T-helper 1 cell treated with Interleukin-12 subunit alpha and Interleukin-12 subunit beta and Interleukin-4 antibody, amounts not matched to agents 30 μg/mL and 1 μg/mL, for 36 hours (primary cell): ENCODE data around the gene RWDD2A.
"Not testable (repeated sequence)": the region's sequence is repeated elsewhere in the genome, so short reads cannot be mapped to it uniquely, and the experiment has no call there.

Source experiments
- H3K27ac Mint-ChIP-seq: one replicate; pipeline ENCODE4 v1.8.0; 2021; ENCODE audit warnings: mild to moderate bottlenecking, mixed read lengths
- H3K27me3 Mint-ChIP-seq: one replicate; pipeline ENCODE4 v1.8.0; 2021; ENCODE audit warnings: low read depth, mixed read lengths
- H3K36me3 Mint-ChIP-seq: one replicate; pipeline ENCODE4 v1.8.0; 2021; ENCODE audit warnings: low read depth, mixed read lengths
- H3K4me1 Mint-ChIP-seq: one replicate; pipeline ENCODE4 v1.8.0; 2021; ENCODE audit warnings: low read depth, mixed read lengths
- H3K4me3 Mint-ChIP-seq: one replicate; pipeline ENCODE4 v1.8.0; 2021; ENCODE audit warnings: mild to moderate bottlenecking, moderate library complexity, mixed read lengths
- H3K9me3 Mint-ChIP-seq: one replicate; pipeline ENCODE4 v1.8.0; 2021; ENCODE audit warnings: mixed read lengths

RWDD2A gene

DNA sequence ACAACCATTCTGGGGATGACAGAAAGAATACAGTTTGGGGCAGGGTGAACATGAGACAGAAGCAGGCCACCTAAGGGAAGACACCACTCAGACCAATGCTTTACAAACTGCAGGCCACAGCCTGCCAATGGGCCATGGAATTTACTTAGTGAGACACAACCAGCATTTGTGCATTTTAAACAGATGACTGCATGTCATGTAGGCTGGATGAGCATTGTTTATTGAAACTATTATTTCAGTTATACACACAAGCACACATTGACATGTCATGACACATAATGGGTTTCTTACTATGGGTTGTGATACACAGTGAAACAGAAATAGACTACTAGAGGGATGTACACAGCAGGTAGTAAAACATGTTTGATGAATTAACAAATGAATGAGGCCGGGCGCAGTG, 8.1 kb upstream of the RWDD2A start:
- no peak overlapping the region for H3K4me3 Mint-ChIP-seq
- H3K27ac Mint-ChIP-seq: no peak overlapping the region
- no peaks in the 10 kb centered on the region for H3K9me3 Mint-ChIP-seq
- H3K36me3 Mint-ChIP-seq: peaks cover 45% of the 10 kb centered on the region
- H3K4me1 Mint-ChIP-seq: peaks cover 9% of the 10 kb centered on the region
- H3K27me3 Mint-ChIP-seq: no peaks in the 10 kb centered on the region

- Mint-ChIP-seq H3K4me1 (peaks cover 18% of the 10 kb centered on the region), H3K27ac (no peak overlapping the region), H3K4me3 (no peak overlapping the region), H3K9me3 (no peaks in the 10 kb centered on the region), H3K36me3 (peaks cover 25% of the 10 kb centered on the region), H3K27me3 (no peaks in the 10 kb centered on the region)
Observed at GRCh38 chr6:83188501-83188900, 4.7 kb upstream of the RWDD2A start.

DNA sequence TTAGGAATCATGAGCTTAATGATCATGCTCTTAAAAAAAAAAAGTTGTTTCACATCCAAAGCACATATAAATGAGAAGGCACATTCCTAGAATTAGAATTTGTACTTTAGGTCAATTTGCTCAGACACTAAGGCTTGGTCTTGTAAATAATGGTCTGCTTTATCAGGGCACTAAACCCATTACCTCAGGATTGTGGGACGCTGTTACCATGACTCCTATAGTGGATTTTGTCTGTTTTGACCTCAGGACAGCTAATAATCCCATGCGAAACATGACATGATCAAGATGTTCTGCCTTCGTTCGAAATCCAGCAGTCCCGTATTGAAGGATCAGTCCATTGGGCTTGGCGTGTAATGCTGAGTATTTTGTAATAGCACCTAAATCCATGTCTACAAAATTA, 2.5 kb upstream of the RWDD2A start:
- no peaks in the 10 kb centered on the region for H3K9me3 Mint-ChIP-seq
- no peaks in the 10 kb centered on the region for H3K27me3 Mint-ChIP-seq
- no peak overlapping the region for H3K4me3 Mint-ChIP-seq
- peaks cover 9% of the 10 kb centered on the region for H3K36me3 Mint-ChIP-seq
- no peak overlapping the region for H3K27ac Mint-ChIP-seq
- peaks cover 29% of the 10 kb centered on the region for H3K4me1 Mint-ChIP-seq

DNA sequence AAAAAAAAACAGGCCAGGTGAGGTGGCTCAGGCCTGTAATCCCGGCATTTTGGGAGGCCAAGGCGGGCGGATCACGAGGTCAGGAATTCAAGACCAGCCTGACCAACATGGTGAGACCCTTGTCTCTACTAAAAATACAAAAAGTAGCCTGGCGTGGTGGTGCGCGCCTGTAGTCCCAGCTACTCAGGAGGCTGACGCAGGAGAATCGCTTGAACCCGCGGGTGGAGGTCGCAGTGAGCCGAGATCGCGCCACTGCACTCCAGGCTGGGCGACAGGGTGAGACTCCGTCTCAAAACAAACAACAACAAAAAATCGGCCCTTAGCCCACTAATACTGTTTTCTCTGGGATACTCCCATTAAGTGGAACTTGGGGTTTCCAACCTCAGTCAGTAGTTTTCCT, 1.2 kb upstream of the RWDD2A start:
- not testable (repeated sequence) for H3K9me3 Mint-ChIP-seq, H3K36me3 Mint-ChIP-seq, H3K27ac Mint-ChIP-seq, H3K27me3 Mint-ChIP-seq
- peaks cover 29% of the 10 kb centered on the region for H3K4me1 Mint-ChIP-seq
- peak overlapping the region; percentile 93 for H3K4me3 Mint-ChIP-seq

- peak overlapping the region; percentile 93 for H3K4me3 Mint-ChIP-seq
- H3K4me1 Mint-ChIP-seq: peaks cover 29% of the 10 kb centered on the region
- no peaks in the 10 kb centered on the region for H3K9me3 Mint-ChIP-seq
- no peaks in the 10 kb centered on the region for H3K27me3 Mint-ChIP-seq
- H3K27ac Mint-ChIP-seq: peak overlapping the region; percentile 74
- peaks cover 6% of the 10 kb centered on the region for H3K36me3 Mint-ChIP-seq
Observed at GRCh38 chr6:83192456-83192855, 701 bp upstream of the RWDD2A start.

- Mint-ChIP-seq H3K4me3 (peak overlapping the region; percentile 77), H3K27me3 (no peaks in the 10 kb centered on the region), H3K36me3 (peaks cover 6% of the 10 kb centered on the region), H3K27ac (no peak overlapping the region), H3K9me3 (no peaks in the 10 kb centered on the region), H3K4me1 (peaks cover 24% of the 10 kb centered on the region)
Observed at GRCh38 chr6:83193747-83194566, 800 bp downstream of the RWDD2A start.

GRCh38 chr6:83198486-83199172, 5.5 kb downstream of the RWDD2A start:
- no peaks in the 10 kb centered on the region for H3K9me3 Mint-ChIP-seq
- H3K4me1 Mint-ChIP-seq: peaks cover 14% of the 10 kb centered on the region
- no peak overlapping the region for H3K27ac Mint-ChIP-seq
- H3K4me3 Mint-ChIP-seq: no peak overlapping the region
- H3K36me3 Mint-ChIP-seq: no peaks in the 10 kb centered on the region
- peaks cover 6% of the 10 kb centered on the region for H3K27me3 Mint-ChIP-seq

DNA sequence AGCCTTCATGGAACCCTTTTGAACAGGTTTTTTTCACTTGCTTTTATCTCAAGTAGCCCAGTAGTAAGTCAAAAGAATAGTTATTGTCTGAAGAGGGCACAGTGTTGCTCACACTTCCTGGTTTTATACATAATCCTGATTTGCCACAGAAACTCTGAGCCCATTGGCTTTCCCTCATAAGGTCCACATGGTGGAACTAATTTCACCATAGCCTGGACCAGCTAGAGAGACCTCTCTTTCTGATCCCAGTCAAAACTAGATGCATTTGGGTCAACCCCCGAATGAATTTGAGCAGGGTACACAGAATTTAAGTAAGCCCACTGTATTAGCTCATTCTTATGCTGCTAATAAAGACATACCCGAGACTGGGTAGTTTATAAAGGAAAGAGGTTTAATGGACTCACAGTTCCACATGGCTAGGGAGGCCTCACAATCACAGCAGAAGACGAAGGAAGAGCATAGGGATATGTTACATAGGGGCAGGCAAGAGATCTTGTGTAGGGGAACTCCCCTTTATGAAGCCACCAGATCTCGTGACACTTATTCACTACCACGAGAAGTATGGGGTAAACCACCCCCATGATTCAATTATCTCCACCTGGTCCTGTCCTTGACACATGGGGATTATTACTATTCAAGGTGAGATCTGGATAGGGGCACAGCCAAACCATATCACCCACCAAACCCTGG, 6.2 kb downstream of the RWDD2A start:
- peaks cover 9% of the 10 kb centered on the region for H3K4me1 Mint-ChIP-seq
- no peak overlapping the region for H3K4me3 Mint-ChIP-seq
- peaks cover 6% of the 10 kb centered on the region for H3K27me3 Mint-ChIP-seq
- H3K9me3 Mint-ChIP-seq: no peaks in the 10 kb centered on the region
- no peak overlapping the region for H3K27ac Mint-ChIP-seq
- no peaks in the 10 kb centered on the region for H3K36me3 Mint-ChIP-seq

GRCh38 chr6:83199863-83200225, 6.7 kb downstream of the RWDD2A start:
- Mint-ChIP-seq H3K9me3 (no peaks in the 10 kb centered on the region), H3K27me3 (peaks cover 6% of the 10 kb centered on the region), H3K4me3 (no peak overlapping the region), H3K4me1 (peaks cover 6% of the 10 kb centered on the region), H3K27ac (no peak overlapping the region), H3K36me3 (no peaks in the 10 kb centered on the region)

DNA sequence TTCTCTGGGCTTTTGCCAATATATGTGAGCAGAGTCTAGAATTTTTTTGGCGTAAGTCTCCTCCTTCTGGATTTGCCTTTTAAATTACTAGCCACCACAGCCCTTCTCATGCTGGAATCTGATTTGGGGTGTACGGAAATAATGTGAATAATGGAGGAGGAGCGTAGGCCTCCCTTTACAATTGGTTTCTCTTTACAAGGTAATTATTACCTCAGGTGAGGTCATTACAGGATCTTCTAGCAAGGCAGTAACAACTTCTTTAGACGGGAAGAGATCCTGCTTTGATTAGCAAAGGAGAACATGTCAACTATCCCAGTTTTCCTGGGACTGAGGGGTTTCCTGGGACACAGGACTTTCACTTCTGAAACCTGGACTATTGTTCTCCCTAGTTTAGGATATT, 8.9 kb downstream of the RWDD2A start:
- H3K4me1 Mint-ChIP-seq: peaks cover 3% of the 10 kb centered on the region
- H3K27me3 Mint-ChIP-seq: peaks cover 14% of the 10 kb centered on the region
- no peaks in the 10 kb centered on the region for H3K9me3 Mint-ChIP-seq
- H3K36me3 Mint-ChIP-seq: no peaks in the 10 kb centered on the region
- H3K27ac Mint-ChIP-seq: no peak overlapping the region
- H3K4me3 Mint-ChIP-seq: no peak overlapping the region

- H3K27me3 Mint-ChIP-seq: peaks cover 35% of the 10 kb centered on the region
- H3K36me3 Mint-ChIP-seq: no peaks in the 10 kb centered on the region
- no peaks in the 10 kb centered on the region for H3K9me3 Mint-ChIP-seq
- H3K27ac Mint-ChIP-seq: no peak overlapping the region
- no peaks in the 10 kb centered on the region for H3K4me1 Mint-ChIP-seq
- no peak overlapping the region for H3K4me3 Mint-ChIP-seq
Observed at GRCh38 chr6:83215131-83216047, 22.2 kb downstream of the RWDD2A start.

GRCh38 chr6:83216806-83217205, 23.6 kb downstream of the RWDD2A start:
- Mint-ChIP-seq H3K36me3 (no peaks in the 10 kb centered on the region), H3K27me3 (peaks cover 26% of the 10 kb centered on the region), H3K4me1 (no peaks in the 10 kb centered on the region), H3K27ac (no peak overlapping the region), H3K9me3 (no peaks in the 10 kb centered on the region), H3K4me3 (no peak overlapping the region)

- no peak overlapping the region for H3K27ac Mint-ChIP-seq
- H3K9me3 Mint-ChIP-seq: no peaks in the 10 kb centered on the region
- H3K27me3 Mint-ChIP-seq: peaks cover 16% of the 10 kb centered on the region
- no peaks in the 10 kb centered on the region for H3K4me1 Mint-ChIP-seq
- no peak overlapping the region for H3K4me3 Mint-ChIP-seq
- H3K36me3 Mint-ChIP-seq: no peaks in the 10 kb centered on the region
Observed at GRCh38 chr6:83218646-83219045, 25.5 kb downstream of the RWDD2A start.

DNA sequence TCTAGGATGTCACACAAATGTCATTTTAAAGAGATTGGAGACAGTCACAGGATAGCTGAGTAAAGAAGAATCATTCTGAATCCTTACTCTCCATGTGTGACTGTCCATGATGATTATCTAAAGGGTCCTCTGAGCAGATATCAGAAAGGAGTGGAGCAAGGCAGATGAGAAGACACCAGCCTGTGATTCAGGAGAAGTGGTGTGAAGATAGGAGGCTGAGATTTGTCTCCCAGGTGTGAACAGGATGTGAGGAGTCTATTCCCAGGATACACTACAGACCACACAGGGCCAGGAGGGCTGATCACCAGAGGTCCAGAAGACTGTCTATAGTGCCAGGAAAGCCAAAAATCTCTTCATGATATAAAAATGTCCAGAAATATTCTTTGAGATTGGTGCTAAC, 27.0 kb downstream of the RWDD2A start:
- H3K4me1 Mint-ChIP-seq: no peaks in the 10 kb centered on the region
- H3K36me3 Mint-ChIP-seq: no peaks in the 10 kb centered on the region
- H3K4me3 Mint-ChIP-seq: no peak overlapping the region
- H3K27ac Mint-ChIP-seq: no peak overlapping the region
- H3K9me3 Mint-ChIP-seq: no peaks in the 10 kb centered on the region
- H3K27me3 Mint-ChIP-seq: peaks cover 8% of the 10 kb centered on the region
